ENCODE results near the gene YPEL3.
A peak's percentile ranks its signal among the peaks of the same experiment; 100 is the strongest.
"Not testable (repeated sequence)": the region's sequence is repeated elsewhere in the genome, so short reads cannot be mapped to it uniquely, and the experiment has no call there.

YPEL3 gene

DNA sequence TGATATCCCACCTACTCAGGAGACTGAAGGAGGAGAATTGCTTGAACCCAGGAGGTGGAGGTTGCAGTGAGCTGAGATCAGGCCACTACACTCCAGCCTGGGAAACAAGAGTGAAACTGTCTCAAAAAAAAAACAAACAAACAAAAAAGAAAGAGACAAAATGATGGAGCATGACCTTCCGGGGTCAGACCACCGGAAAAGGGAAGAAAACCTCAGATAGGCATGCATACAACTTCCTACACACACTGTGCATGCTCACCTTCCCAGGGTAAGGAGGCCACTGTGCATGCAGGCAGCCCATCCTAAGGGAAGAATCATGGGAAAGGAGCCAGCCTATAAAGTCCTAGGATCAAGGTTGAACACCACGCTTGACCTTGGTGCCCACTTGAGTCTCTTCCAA is 36.6 kb upstream of the YPEL3 start (continued):
- TF ChIP-seq ZNF843 (tag by site-specific recombination; IDR thresholded peaks at IDR 0.05), result no peak
- no peak for TF ChIP-seq YY2 (tag by site-specific recombination; IDR thresholded peaks at IDR 0.05)

DNA sequence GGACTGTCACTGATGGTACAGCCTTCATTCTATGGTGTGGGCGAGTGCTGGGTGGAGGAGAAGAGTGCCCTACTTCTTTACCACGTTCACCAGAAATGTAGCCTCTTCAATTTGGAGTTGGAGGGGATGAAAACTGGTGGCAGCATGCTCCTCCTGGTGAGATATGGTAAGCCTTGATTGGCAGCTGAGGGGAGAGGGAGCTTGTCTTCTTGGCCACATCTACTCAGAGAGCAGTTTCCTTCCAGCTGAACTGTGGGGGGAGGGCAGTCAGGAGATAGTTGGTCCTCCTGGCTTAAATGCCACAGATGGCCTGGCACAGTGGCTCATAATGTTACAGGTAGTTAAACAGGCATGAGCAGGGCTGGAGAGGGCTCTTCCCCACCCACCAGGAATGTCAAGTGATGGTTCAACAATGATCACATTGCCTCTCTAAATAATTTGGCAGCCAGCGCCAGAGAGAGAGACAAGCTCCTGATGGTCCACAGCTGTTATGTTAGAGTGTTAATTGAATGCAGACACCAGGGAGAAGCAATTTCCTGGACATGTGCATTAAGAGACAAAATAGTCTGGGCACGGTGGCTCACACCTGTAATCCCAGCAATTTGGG is 36.0 kb upstream of the YPEL3 start:
- POLR2A ChIA-PET, result no interaction called here

DNA sequence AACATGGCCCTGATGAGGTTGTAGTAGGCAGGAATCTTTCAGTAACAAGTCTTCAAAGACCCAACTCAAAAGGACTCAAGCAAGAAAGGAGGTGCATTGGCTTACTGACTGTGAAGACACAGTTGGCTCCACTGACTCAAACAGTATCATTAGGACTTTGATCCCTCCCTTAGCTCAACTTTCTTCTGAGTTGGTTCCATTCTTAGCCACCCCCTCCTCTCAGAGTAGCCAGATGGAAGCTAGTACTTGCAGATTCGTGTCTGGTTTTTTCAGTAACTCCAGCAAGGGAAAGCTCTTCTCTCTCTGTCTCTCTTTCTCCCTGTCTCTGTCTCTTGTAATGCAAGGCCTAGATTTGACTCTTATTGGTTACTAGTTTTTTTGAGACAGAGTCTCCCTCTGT is 32.0 kb upstream of the YPEL3 start:
- TF ChIP-seq ZNF558 (tag by site-specific recombination; IDR thresholded peaks at IDR 0.05), result peak; percentile 79; the same call in 1 of the 2 replicates
- TF ChIP-seq ZFP41 (tag by site-specific recombination; IDR thresholded peaks at IDR 0.05; ENCODE audit: borderline replicate concordance), result no peak
- TF ChIP-seq ZNF423 (tag by site-specific recombination; IDR thresholded peaks at IDR 0.05), result no peak
- no peak for TF ChIP-seq KLF16 (tag by site-specific recombination; IDR thresholded peaks at IDR 0.05)
- CTCF ChIA-PET, result interaction anchor here (1.0 kb wide), 1 partner anchor 62 kb away, joined by 4 read pairs; no protein-coding TSS in a partner anchor
- POLR2A ChIA-PET, result no interaction called here

More for the DNA sequence above, 36.0 kb upstream of the YPEL3 start:
- TF ChIP-seq, protein P1, sequence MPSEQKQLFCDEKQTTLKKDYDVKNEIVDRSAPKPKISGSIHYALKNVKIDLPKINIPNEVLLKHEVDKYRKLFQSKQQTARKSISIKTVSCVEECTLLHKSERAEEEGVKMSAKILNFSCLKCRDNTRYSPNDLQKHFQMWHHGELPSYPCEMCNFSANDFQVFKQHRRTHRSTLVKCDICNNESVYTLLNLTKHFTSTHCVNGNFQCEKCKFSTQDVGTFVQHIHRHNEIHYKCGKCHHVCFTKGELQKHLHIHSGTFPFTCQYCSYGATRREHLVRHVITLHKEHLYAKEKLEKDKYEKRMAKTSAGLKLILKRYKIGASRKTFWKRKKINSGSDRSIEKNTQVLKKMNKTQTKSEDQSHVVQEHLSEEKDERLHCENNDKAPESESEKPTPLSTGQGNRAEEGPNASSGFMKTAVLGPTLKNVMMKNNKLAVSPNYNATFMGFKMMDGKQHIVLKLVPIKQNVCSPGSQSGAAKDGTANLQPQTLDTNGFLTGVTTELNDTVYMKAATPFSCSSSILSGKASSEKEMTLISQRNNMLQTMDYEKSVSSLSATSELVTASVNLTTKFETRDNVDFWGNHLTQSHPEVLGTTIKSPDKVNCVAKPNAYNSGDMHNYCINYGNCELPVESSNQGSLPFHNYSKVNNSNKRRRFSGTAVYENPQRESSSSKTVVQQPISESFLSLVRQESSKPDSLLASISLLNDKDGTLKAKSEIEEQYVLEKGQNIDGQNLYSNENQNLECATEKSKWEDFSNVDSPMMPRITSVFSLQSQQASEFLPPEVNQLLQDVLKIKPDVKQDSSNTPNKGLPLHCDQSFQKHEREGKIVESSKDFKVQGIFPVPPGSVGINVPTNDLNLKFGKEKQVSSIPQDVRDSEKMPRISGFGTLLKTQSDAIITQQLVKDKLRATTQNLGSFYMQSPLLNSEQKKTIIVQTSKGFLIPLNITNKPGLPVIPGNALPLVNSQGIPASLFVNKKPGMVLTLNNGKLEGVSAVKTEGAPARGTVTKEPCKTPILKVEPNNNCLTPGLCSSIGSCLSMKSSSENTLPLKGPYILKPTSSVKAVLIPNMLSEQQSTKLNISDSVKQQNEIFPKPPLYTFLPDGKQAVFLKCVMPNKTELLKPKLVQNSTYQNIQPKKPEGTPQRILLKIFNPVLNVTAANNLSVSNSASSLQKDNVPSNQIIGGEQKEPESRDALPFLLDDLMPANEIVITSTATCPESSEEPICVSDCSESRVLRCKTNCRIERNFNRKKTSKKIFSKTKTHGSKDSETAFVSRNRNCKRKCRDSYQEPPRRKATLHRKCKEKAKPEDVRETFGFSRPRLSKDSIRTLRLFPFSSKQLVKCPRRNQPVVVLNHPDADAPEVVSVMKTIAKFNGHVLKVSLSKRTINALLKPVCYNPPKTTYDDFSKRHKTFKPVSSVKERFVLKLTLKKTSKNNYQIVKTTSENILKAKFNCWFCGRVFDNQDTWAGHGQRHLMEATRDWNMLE (tag by site-specific recombination; conservative IDR thresholded peaks at IDR 0.05; ENCODE audit: low read depth), result no peak
- TF ChIP-seq ZBTB1 (tag by site-specific recombination; IDR thresholded peaks at IDR 0.05) (no peak), FEZF1 (tag by site-specific recombination; IDR thresholded peaks at IDR 0.05) (no peak), ZNF510 (tag by site-specific recombination; IDR thresholded peaks at IDR 0.05; ENCODE audit: insufficient replicate concordance) (no peak), ZNF140 (tag by site-specific recombination; IDR thresholded peaks at IDR 0.05) (no peak), ZNF660 (tag by site-specific recombination; IDR thresholded peaks at IDR 0.05) (no peak), ZNF529 (tag by site-specific recombination; IDR thresholded peaks at IDR 0.05; ENCODE audit: insufficient replicate concordance) (no peak), ZSCAN30 (tag by site-specific recombination; IDR thresholded peaks at IDR 0.05) (no peak), ZNF19 (tag by site-specific recombination; IDR thresholded peaks at IDR 0.05; ENCODE audit: low read depth) (no peak)
- Histone ChIP-seq H3K27ac (ENCODE audit: extremely low read depth, low read depth, low read length) (no peak overlapping the region), H3K9me3 (ENCODE audit: control insufficient read depth, insufficient read depth, low read depth, low read length) (no peaks in the 10 kb centered on the region), H3K4me3 (ENCODE audit: low read depth, low read length) (no peak overlapping the region), H3K4me1 (ENCODE audit: control insufficient read depth, insufficient read depth, low read length) (no peaks in the 10 kb centered on the region), H3K36me3 (ENCODE audit: control insufficient read depth in 2 of 2, insufficient read depth in 1 of 2, low read length in 2 of 2) (no peaks in the 10 kb centered on the region)
- CTCF ChIA-PET, result interaction anchor here (1.6 kb wide), 1 partner anchor 101 kb away, joined by 3 read pairs; the partner anchor contains the start of gene TLCD3B

DNA sequence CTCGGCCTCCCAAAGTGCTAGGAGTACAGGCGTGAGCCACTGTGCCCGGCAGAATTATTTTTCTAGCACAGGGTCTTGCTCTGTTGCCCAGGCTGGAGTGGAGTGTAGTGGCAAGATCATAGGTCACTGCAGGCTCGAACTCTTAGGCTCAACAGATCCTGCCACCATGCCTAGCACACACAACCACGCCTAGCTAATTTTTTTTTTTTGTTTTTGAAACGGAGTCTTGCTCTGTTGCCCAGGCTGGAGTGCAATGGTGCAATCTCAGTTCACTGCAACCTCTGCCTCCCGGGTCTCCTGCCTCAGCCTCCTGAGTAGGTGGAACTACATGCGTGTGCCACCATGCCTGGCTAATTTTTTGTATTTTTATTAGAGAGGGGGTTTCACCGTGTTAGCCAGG is 29.7 kb upstream of the YPEL3 start:
- peak; percentile 81 for TF ChIP-seq ZNF121 (tag by site-specific recombination; IDR thresholded peaks at IDR 0.05)
- POLR2A ChIA-PET; H3K4me3 ChIP-seq (ENCODE audit: low read depth, low read length); H3K27ac ChIP-seq (ENCODE audit: extremely low read depth, low read depth, low read length); H3K4me1 ChIP-seq (ENCODE audit: control insufficient read depth, insufficient read depth, low read length); H3K9me3 ChIP-seq (ENCODE audit: control insufficient read depth, insufficient read depth, low read depth, low read length): not testable (repeated sequence)
- CTCF ChIA-PET, result interaction anchor here (0.5 to 0.9 kb wide), 4 partner anchors 12 to 489 kb away, joined by 3 to 5 read pairs (median 4); partner anchors contain the start of gene GDPD3
- peaks cover 0 to 10% of the 10 kb centered on the region in 2 experiments; a peak in 2 of 3 replicates for H3K36me3 ChIP-seq (ENCODE audit: control insufficient read depth in 2 of 2, insufficient read depth in 1 of 2, low read length in 2 of 2)

More for the DNA sequence above, 32.0 kb upstream of the YPEL3 start:
- H3K4me1 ChIP-seq (ENCODE audit: control insufficient read depth, insufficient read depth, low read length), result no peaks in the 10 kb centered on the region; the same call in 1 of the 2 replicates
- no peak overlapping the region for H3K4me3 ChIP-seq (ENCODE audit: low read depth, low read length)
- H3K27ac ChIP-seq (ENCODE audit: extremely low read depth, low read depth, low read length), result no peak overlapping the region
- H3K9me3 ChIP-seq (ENCODE audit: control insufficient read depth, insufficient read depth, low read depth, low read length), result no peaks in the 10 kb centered on the region
- no peaks in the 10 kb centered on the region for H3K36me3 ChIP-seq (ENCODE audit: control insufficient read depth in 2 of 2, insufficient read depth in 1 of 2, low read length in 2 of 2)

Measured in HEK293 (cell line).